HG03378 (cell line): ENCODE measurements around the gene RASAL3.
"Not testable (repeated sequence)": the region's sequence is repeated elsewhere in the genome, so short reads cannot be mapped to it uniquely, and the experiment has no call there.

ENCODE experiments used
- ATAC-seq: cut with Tn5 transposase; IDR thresholded peaks from one replicate; pipeline ENCODE4 v1.9.1; 2021; ENCODE audit warnings: mild to moderate bottlenecking, moderate library complexity; ENCODE audit not compliant: unreplicated experiment

RASAL3 gene

DNA sequence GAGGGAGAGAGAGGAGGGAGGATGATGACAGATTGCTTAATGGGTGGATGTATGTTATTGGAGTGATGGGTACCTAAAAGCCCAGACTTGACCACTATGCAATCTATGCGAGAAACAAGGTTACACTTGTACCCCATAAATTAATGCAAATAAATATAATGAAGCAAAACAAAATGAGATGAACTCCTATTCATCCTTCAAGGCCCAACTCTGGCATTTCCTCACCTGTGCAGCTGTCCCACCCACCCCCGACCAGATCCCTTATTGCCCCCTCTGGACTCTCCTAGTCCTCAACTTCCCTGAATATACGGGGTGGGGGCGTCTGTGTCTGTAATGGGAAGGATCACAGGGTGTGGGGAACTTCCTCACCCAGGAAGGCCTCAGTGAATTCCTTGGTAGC lies 10.8 kb upstream of the RASAL3 start:
- no peak for ATAC-seq

- not testable (repeated sequence) for ATAC-seq
Measured at GRCh38 chr19:15473821-15474220, 9.5 kb upstream of the RASAL3 start.

DNA sequence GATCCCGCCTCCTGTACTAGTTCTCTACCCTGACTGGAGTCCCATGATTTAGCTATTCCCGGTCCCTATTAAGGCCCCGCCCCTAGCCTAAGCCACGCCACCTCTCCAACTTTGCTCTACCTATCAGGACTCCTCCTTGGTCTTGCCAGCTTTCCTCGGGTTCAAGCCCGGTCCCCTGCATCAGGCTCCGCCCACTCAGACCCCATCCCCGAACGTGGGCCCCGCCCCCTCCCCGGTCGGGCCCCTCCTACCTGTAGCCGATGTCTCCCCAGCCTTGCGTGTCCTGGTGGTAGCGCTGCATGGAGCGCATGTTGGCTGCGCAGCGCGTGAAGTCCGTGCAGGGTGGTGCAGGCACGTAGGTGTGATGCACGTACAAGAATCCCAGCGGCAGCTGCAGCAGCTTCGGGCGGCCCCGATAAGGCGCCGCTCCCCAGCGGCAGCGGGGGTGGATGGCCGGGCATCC lies 7.3 kb upstream of the RASAL3 start:
- ATAC-seq: no peak

DNA sequence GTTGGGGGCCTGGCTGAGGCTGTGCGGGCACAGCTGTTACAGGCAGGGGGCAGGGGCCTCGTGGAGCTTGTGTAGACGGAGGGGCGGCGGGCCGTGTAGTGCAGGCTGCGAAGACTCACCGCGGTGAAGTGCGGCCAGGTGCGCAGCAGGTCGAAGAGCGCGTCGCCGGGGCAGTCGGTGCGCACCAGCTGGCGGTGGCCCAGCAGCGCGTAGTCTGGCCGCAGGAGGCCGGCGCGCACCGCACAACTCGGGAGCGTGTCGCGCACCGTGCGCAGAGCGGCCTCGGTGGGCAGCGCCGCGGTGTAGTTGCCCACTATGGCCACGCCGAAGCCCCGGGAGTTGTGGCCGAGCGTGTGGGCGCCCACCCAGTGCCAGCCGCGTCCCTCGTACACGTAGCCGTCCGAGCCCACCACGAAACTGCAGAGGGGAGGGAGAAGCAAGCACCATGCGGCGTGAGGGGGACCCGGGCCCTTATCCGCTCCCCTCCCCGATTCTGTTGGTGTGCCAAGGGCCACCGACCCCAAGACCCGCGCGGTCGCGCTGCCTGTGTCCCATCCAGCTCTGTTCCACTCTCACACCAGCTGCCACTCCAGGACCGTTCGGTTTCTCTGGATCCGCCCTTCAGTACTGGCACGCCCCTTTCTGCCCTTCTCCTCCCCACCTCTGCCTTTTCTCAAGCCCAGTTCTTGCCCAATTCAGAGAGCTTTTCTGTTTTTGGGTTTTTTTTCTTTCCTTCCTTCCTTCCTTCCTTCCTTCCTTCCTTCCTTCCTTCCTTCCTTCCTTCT lies 5.4 kb upstream of the RASAL3 start:
- no peak for ATAC-seq

GRCh38 chr19:15468675-15469512 lies 4.5 kb upstream of the RASAL3 start:
- no peak for ATAC-seq

- ATAC-seq: no peak
Measured at GRCh38 chr19:15467734-15468214, 3.4 kb upstream of the RASAL3 start.

DNA sequence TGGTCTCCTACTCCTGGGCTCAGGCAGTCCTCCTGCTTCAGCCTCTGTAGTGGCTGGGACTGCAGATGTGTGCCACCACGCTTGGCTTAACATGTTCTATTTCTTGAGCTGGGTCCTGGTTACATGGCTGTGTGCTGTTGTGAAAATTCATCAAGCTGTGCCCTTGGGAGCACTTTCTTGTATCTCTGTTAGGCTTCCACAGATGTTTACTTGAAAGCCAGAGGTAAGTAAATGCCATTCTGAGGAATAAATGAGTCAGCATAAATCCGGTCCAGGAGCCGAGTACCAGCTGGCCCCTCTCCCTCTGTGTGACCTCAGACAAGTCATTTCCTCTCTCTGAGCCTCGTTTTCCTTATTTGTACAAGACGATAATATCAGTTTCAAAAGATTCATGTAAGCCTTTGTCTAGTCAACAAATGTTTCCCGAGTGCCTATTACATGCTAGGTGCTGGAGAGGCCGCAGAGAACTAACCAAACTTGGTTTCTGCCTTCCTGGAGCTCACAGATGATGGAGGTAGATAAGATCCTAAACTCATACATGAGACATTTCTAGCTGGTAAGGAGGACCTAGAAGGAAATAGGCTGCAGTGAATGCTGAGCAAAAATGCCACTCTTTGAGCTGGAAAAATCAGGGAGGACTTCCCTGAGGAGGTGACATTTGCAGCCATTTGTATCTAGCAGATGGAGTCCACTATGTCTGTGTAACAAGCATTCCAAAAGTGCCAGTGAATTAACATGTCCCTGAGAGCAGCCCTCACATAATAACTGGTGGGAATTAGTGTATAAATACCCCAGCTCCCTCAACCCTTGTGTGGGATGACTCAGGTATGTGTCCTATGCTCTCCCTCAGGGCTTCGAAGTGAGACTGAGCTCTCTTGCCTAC lies 2.7 kb upstream of the RASAL3 start:
- ATAC-seq: peak; percentile 61

DNA sequence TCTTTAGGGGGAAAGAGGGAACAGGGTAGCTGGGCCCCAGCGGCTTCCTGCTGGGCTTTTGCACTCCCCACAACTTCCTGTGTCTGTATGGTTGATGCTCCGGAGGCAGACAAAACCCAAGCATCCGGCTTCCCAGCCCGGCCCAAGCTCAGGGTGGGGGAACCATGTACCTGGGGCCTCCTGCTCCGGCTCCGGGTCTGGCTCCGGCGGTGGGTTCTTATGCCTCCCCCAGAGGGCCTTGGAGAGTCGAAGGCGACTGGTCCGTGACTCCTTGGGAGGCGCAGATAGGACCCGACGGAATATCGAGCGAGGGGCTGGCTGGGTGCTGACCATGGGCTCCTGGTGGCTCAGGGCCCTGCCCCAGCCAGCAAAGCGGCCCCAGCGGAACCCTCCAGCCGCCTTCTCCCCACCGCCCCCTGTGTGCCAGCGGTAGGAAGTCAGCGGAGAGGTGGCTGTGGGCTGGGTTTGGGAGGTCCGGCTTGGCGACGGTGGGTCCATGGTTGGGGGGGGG lies 428 bp downstream of the RASAL3 start:
- ATAC-seq: no peak

DNA sequence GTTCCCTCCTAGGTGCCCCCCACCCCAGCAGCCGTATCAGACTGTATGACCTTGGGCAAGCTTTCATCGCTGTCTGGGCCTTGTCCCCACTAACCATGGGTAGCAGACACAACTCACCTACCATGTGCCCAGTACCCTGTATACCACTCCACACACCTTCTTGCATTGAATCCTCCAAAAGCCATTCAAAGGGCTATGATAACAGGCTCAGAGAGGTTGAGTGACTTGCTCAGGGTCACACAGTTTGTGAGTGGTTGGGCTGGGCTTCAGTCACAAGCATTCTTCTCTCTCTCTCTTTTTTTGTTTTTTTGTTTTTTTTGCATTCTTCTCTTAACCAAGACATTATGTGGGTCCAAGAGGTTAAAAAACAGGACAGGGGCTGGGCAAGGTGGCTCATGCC lies 2.6 kb downstream of the RASAL3 start:
- no peak for ATAC-seq

DNA sequence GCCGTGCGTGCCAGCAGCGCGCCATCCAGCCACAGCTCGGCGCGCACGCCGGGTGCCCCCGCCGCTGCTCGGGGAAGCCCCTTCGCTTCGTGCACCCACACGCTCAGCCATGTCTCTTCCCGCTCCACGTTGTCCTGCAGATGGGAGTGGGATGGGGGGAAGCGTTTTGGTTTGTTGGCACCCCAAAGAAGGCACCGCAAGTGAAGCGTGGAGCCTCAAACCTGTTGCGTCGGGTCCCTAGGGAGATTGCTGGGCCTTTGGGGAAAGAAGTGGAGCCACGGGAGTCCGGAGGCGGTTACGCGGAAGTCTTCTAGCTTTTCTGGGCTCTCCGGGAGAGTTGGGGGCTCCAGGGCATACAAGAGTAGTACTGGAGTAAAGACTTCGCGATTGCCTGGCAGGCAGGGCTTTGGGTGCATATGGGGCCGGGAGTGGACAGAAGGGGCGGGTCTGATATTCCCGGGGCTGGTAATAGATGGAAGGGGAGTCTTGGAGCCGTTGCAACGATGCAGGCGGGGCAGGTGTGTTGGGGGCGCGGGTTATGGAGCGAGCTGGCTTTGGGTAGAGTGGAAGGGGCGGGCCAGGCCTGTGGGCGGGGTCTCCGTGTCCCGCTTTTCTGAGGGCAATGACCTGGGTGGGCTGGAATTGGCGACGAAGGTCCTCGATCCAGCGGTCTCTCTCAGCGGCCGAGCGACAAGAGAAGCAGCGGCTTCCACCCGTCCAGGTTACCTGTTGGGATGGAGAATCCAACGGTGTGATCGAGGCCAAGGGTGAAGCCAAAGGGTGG lies 6.5 kb downstream of the RASAL3 start:
- no peak for ATAC-seq

DNA sequence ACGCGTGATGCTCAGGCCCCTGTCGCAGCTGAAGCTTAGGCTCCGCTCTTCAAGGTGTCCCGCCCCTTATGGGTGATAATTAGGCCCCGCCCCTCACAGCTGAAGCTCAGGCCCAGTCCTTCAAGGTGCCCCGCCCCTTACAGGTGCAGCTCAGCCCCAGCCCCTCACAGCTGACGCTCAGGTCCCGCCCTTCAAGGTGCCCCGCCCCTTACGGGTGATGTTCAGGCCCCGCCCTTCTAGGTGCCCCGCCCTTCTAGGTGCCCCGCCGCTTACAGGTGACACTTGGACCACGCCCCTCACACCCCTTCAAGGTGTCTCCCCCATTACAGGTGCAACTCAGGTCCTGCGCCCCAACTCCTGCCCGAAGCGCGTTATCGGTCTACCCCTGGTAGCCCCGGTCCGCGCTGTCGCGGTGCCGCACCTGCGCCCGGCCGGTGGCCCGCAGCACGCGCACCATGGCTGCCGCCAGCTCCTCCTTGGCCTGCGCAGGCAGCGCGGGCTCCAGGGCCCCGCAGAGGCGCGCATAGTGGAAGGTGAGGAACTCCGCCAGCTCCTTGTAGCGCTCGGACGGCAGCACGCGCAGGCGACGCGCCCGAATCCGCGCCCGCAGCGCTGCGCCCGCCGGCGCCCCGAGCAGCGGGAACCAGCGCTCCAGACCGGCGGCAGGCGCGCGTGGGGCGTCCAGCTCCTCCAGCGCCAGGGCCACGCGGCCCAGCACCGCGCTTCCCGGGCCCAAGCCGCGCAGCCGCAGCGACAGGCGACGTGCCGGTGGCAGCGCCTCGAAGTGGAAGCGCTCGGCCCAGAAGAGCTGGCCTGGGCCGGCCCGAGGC lies 7.3 kb downstream of the RASAL3 start:
- ATAC-seq: no peak

- no peak for ATAC-seq
Measured at GRCh38 chr19:15456441-15456840, 7.9 kb downstream of the RASAL3 start.

GRCh38 chr19:15455996-15456395 lies 8.3 kb downstream of the RASAL3 start:
- ATAC-seq: no peak

GRCh38 chr19:15453906-15454860 lies 10.2 kb downstream of the RASAL3 start:
- ATAC-seq: no peak

- no peak for ATAC-seq
Measured at GRCh38 chr19:15453091-15453578, 11.2 kb downstream of the RASAL3 start.

DNA sequence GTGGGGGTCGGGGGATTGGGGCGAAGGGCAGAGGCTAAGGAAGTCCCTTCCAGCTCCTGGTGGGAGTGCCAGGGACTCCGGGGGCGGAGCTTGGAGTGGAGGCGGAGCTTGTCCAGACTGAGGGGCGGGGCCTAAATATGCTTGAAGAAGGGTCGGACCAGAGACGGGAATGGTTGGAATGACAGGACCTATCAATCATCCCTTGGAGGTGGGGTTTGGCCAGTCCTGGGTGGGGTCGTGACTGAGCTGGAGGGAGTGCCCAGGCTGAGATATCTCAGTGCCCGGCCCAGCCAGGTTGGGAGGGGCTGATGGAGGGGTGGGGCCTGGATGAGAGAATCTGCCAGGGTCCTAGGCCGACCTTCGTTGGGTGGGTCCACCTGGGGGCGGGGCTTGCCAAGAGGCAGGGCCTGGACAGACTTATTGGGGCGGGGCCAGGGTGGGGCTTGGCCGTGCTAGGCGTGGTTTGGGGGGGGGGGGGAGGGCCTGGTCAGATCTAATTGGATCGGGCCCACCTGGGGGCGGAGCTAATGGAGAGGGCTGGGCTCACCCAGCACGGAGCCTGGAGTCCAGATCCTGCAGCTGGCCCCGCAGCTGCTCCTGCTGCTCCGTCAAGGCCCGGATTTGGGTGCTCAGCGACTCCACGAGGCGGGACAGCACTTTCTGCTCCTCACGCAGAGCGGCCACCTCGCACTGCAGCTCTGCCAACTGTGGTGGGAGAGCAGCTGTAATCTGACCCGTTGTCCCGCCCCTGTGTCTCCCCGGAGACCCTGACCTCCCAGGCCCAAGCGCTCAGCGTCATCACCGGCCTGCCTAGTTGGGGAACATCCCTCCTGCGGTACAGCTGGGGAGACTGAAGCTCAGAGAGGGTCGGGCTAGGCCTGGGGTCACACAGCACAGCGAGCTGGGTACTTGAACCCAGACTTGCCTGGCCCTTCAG lies 12.0 kb downstream of the RASAL3 start:
- ATAC-seq: no peak

- no peak for ATAC-seq
Measured at GRCh38 chr19:15450528-15450890, 13.8 kb downstream of the RASAL3 start.
